ENCODE data around the gene PRIM1.
"Not testable (repeated sequence)": the region's sequence is repeated elsewhere in the genome, so short reads cannot be mapped to it uniquely, and the experiment has no call there.

PRIM1 gene

DNA sequence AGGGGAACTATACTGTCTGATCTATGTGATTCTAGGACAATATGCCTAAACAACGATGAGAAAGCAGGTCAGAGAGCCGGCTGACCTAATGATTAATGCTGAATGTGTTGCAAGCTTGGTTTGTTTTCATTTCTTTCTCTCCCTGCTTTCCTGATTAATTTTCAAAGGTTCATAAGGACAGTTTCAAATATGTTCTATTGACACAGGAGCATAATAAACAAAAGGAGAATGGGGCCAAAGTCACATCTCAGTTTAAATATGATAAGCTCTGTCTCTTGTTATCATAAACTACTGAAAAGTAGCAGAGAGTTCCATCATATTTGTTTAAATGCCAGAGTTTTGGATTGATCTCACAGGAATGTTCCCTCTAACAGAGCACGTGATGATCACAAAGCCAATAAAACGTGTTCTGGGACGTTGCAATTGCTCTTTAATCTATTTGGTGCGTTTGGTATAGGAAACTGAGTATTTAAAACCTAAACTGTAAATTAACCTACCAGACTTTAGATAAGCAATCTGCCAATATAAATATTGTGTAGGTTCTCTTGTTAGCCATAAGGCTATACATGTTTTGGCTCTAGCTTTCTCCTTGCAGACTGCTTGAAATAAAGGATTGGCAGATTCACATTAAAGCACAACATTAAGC is 7.3 kb upstream of the PRIM1 start:
- no peak for DNase-seq

DNA sequence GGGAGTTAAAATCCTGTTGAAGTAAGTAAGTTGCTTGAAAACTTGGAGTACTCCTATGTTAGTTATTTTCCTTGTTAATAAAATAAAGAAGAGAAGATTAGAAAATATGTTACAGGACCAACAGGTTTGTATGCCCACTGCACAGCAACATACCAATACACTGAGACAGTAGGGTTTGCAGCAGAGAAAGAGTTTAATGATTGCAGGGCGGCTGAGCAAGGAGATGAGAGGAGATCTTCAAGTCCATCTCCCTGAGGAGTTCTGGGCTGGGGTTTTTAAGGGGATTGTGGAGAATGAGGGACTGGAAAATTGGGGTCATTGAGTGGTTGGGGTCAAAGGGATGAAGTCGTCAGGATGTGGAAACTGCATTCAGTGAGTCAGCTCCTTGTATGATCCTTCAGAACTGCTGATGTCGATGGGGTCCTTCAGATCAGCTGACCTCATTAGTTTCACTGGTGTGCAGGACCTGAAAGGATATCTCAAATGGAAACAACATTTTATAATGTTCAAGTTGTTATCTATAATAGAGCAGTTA is 6.7 kb upstream of the PRIM1 start:
- no peak for DNase-seq

DNA sequence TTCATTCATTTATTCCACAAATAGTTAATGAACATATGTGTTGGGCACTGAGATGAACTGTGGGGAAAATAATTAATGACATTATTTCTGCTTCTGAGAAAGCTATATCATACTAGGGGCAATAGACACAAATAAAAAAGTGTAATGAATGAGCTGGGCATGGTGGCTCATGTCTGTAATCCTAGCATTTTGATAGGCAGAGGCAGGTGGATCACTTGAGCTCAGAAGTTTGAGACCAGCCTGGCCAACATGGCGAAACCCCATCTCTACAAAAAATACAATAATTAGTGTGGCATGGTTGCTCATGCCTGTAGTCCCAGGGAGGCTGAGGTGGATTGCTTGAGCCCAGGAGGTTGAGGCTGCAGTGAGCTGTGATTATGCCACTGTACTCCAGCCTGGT is 5.8 kb upstream of the PRIM1 start:
- not testable (repeated sequence) for DNase-seq

DNA sequence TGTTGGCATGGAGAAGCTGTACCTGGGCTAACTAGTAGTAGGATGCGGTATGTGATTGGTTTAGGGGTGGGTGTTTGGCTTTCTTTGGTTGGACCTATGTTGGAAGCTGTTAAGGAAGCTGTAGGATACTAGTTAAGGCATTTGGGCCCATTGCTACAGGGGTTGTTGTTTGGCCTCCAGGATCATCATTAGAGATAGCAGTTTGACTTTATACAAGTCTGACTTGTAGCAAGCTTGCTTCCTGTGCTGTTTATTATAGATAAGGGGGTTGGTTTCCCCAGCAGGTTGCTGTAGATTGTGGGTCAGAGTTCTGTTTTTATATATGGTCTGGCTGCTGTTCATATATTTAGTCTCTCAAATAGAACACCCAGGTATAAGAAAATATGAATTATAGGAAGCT is 1.4 kb upstream of the PRIM1 start:
- DNase-seq: no peak

DNA sequence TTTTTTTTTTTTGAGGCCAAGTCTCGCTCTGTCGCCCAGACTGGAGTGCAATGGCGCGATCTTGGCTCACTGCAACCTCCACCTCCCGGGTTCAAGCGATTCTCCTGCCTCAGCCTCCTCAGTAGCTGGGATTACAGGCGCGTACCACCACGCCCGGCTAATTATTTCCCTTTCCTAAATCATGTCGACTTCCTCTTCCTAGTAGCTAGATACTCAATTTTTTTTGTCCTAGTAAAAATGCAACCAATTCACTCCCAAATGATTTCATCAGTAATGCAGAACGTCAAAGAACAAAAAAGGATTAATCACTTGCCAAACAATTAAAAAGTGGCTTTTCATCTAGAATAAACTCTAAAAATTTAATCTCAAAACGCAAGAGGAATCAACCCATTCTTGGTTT is 1.5 kb downstream of the PRIM1 start:
- DNase-seq: not testable (repeated sequence)

DNA sequence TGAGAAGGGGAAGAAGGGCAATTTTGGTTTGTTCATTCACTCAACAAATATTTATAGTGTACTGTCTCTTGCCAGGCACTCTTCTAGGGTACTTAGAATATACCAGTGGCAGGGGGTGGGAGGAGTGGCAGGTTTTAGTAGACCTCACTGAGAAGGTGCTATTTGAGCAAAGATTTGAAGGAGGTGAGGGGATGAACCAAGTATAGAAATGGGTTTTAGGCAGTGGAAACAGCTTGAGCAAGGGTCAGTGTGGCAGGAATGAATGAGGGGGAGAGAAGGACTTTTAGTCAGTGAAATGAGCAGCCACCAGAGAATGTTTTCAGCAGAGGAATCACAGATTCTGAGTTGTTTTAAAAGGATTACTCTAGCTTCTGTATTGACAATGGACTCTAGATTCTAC is 2.3 kb downstream of the PRIM1 start:
- DNase-seq: no peak

DNA sequence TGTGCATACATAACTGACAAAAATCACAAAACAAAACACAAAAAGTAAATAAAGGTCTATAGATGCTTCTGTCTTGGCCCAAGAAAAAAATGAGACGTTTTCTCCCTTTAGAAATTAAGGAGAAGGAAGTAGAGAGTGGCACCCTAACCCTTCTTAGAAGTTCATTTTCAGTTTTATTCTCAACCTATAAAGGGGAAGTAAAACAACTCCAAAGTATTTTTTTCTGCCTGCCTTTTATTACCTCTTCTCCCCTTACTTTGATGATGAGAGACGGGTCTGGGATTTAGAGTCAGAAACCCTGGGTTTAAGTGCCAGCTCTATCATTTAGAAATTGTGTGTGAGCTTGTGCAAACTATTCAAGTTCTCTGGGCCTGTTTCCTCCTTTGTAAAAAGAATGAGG is 2.8 kb downstream of the PRIM1 start:
- no peak for DNase-seq

DNA sequence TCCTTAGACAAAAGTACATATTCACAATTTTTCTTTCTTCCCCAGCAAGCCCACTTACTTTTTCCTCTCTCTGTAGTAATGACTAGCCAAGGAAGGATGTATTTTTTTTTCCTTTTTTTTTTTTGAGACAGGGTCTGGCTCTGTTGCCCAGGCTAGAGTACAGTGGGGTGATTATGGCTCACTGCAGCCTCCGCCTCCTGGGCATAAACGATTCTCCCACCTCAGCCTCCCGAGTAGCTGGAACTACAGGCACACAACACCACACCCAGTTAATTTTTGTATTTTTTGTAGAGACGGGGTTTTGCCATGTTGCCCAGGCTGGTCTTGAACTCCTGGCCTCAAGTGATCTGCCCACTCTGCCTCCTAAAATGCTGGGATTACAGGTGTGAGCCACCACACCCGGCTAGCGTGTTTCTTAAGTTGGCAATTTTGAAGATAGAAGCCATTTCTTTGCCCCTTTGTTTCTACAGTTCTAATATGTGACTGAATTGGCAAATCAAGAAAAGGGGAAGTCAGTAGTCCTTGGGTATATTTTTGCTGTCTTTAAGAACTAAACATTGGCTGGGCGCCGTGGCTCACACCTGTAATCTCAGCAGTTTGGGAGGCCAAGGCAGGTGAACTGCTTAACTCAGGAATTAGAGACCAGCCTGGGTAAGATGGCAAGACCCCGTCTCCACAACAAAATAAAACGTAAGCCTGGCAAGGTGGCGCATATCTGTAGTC is 23.8 kb downstream of the PRIM1 start:
- no peak for DNase-seq

DNA sequence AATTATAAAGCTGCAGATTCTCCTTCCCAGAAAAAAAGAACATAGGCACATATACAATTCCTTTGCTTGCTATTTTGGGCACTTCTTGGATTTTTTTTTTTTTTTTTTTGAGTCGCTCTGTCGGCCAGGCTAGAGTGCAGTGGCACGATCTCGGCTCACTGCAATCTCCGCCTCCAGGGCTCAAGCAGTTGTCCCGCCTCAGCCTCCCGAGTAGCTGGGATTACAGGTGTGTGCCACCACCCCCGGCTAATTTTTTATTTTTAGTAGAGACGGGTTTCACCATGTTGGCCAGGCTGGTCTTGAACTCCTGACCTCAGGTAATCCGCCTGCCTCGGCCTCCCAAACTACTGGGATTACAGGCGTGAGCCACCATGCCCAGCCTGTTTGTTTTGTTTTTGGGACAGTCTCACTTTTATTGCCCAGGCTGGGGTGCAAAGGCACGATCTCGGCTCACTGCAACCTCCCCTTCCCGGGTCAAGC is 25.9 kb downstream of the PRIM1 start:
- DNase-seq: not testable (repeated sequence)

DNA sequence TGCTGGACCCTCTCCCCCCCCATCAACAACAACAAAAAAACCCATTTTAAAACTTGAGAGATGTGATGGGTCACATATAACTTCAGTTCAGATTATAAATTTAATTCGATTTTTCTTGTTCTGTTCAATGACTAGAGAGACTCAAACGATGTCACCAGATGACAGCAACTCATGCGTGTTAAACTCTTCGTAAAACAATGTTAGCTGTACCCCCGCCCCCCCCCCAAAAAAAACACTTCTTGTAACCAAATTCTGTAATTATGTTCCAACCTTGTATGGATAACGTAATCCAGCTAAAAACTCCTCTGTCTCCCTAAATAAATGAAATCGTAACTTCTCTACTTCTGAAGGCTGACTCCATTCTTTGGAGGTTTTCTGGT is 26.4 kb downstream of the PRIM1 start:
- DNase-seq: no peak

DNA sequence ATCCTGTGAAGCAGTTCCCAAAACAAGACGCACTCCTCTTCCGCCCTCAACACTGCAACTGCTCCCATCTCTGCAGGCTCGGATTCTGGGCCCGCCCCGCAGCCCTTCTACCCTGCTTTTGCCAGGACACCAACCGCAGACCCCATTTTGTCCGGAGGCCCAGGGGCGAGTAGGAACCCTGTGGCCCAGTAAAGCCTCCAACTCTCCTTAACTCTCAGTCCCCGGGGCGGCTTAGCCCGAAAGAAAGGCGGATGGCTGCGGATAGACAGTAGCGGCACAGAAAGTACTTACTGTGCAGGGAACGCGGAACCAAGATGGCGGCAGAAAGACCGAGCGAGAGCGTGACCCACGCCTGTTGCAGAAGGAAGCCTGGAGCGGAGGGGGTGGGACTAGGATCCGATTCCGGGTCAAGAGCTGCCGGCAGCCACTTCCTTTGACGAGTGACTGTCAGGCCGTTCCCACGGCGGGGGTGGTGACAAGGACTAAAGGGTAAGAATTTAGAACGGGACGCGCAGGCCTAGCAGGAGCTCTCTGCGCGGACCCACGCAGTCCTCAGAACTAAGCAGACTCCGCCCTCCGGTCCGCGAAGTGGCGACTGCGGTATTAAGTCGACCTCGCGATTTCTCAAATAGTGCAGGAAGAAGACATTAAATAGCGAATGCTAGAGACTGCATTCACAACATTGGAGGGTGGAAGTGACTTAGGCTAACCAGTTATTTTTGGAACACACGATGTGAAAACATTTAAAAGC is 27.0 kb downstream of the PRIM1 start, which contains the start of gene NACA:
Gene NACA, minus strand, starts transcription at position 328 of the 751 bp plus-strand sequence. CDS start 778 bp downstream, outside the sequence.
- peak; percentile 99 for DNase-seq

DNA sequence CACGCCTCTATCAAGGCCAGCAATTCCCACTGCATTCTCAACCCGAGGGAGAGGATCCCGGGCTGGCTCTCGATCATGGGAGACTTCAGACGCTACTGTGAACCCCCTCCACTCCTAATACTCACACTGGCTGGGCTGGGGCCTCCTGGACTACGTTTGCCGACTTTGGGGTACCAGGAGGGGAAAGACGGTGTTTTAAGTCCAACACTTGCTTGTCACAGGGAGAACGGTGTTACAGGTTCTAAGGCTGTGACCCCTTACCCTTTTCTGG is 27.5 kb downstream of the PRIM1 start:
- no peak for DNase-seq

DNA sequence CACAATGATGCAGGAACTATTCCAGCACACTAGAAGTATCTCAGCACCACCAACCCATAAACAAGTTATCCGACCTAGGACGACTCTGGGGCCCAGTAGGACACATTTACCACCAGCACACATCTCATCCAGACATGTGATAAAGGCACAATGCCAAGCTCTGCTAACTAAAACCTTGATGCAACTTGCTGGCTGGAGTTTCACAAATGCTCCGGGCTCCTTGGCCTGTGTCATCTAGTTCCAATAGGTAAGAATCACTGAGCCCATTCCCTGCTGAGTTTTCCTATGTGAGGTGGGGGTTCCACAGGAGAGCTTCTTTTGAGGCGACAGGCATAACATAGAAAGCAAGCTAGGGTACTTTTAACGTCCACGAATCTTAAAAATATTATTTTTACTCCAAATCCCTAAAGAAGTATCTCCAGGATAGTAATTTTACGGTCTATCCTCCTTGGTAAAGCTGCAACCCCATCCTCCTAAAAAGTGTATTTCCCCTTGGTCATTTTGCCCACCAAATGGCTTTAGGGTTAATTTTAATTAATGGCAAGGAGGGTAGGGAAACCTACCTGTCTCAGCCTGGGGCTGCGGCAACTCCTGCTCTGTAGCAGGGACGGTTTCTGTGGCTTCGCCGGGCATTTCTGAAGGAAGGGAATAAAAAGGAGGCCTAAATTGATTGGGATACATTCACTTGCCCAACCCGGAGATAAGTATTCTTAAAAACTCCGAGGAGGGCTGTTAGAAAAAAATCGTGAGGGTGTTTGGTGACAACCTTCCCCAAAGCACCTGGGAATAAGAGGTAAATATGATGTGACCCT is 28.0 kb downstream of the PRIM1 start:
- no peak for DNase-seq

DNA sequence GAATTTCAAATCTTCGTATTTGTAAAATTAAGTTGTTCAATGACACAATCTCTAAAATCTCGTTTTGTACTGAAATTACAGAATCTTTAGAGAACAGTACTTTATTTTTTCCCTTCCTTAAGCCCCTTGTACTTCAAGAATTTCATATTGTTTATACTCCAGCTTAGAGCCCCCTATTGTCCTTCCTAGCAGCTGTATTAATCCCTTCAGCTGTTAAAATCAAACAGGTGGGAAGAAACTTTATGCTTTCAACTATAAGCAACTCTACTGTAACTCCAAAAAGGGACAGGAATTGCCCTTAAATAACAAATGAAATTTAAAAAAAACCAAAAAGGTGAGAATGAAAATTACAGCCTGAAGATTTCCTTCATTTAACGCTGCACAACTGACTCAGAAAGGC is 28.8 kb downstream of the PRIM1 start:
- DNase-seq: no peak

DNA sequence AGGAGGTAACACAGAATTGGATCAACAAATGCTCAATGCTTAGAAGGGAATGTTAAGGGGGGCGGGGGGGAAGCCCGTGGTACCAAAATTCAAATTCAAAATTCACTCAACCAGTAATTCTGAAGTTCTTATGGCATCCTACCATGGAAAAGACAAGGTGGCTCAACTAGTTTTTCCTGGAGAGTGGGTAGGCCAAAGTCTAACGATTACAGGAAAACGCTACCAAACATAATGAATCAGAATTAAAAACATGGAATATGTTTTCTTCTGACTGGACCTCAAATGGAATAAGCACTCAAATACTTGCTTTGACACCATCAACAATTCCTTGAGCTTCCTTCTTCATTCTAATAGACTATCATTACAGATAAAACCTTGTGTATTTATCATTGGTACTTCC is 29.3 kb downstream of the PRIM1 start:
- no peak for DNase-seq

DNA sequence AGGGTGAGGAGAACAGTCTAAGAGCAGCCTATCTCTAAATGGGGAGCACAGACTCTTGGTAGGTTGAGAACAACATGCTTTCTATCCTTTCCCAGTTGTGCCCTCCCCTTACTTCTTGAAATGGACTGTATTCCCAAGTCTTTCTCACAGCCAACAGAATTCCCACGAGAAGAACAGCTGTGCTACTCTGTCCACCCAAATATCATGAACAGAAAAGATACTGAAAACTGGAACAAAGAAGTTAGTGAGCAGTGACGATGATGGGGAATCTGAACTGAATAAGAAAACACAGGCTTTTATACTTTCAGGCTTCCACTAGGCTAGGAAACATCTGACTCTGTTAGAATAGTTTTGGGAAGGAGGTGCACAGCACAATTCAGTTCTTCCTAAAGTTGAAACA is 30.4 kb downstream of the PRIM1 start:
- DNase-seq: no peak

DNA sequence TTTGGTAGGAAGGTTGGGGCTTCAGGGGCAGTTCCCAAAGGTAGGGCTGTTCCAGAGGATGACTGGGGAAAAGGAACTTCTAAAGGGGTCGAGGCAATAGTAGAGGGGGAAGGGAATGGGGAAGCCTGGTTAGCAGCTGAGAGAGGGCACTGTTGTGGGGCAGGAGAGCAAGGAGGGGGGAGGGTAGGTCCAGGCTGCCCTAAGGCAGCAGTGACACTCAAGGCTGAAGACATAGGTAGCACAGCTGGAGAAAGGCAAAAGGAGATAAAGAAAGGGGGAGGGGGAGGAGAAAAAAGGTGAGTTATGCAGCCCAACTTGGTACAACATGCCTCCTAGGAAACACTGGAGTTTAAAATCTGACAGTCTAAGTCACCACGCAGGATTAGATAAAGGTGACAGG is 30.9 kb downstream of the PRIM1 start:
- no peak for DNase-seq

DNA sequence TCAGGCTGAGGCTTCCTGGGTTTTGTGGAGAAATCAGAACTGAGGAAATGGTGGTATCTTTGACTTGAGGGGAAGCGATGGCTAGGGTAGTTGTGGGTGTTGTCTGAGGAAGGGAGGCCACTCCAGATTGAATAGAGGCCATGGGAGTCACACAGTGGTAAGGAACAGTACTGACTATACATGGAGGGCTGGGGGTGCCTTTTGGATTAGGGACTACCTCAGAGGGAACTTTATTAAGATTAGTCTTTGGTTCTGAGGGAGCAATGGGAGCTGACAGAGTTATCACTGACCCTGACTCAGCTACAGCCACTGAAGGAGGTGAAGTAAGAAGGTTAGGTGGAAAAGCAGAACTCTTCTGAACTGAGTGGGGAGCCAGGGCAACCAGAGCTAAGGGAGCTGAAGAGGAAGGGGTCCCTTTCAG is 31.4 kb downstream of the PRIM1 start:
- DNase-seq: no peak

DNA sequence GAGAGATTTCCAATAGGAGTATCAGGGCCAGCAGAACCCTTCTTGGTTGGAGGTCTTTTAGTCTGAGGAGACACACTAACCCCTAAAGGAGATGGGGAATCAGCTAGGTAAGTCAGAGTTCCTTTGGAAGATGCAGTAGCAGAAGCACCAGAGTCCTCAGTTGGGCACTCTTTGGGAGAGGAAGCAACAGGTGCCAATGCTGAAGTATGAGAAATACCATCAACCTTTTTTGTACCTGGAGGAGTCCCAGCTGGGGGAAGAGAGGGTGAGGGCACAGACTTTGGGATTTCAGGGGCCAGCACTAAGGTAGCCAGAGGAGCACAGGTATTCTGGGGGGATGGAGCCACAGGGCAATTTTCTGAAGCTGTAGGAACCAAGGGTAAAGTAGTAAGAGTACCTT is 33.1 kb downstream of the PRIM1 start:
- no peak for DNase-seq

DNA sequence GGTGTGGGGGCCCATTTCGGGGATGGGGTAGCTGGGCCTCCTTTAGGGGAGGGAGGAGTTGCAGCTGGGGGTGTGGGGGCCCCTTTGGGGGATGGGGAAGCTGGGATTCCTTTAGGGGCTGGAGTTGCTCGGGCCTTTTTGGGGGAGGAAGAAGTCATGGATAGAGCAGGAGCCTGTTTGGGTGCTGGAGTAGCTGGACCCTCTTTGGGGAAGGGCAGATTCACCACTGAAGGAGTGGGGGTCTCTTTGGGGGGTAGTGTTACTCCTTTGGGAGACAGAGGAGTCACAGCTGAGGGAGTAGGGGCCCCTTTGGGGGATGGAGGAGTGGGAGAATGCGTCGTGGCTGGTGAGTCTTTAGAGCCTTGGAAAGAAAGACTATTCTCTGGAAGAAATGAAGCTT is 33.5 kb downstream of the PRIM1 start:
- DNase-seq: no peak

DNA sequence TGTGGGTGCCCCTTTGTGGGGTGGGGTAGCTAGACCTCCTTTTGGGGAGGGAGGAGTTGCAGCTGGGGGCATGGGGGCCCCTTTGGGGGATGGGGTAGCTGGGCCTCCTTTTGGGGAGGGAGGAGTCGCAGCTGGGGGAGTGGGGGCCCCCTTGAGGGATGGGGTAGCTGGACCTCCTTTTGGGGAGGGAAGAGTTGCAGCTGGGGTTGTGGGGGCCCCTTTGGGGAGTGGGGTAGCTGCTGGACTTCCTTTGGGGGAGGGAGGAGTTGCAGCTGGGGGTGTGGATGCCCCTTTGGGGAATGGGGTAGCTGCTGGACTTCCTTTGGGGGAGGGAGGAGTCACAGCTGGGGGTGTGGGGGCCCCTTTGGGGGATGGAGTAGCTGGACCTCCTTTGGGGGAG is 34.0 kb downstream of the PRIM1 start:
- DNase-seq: no peak

DNA sequence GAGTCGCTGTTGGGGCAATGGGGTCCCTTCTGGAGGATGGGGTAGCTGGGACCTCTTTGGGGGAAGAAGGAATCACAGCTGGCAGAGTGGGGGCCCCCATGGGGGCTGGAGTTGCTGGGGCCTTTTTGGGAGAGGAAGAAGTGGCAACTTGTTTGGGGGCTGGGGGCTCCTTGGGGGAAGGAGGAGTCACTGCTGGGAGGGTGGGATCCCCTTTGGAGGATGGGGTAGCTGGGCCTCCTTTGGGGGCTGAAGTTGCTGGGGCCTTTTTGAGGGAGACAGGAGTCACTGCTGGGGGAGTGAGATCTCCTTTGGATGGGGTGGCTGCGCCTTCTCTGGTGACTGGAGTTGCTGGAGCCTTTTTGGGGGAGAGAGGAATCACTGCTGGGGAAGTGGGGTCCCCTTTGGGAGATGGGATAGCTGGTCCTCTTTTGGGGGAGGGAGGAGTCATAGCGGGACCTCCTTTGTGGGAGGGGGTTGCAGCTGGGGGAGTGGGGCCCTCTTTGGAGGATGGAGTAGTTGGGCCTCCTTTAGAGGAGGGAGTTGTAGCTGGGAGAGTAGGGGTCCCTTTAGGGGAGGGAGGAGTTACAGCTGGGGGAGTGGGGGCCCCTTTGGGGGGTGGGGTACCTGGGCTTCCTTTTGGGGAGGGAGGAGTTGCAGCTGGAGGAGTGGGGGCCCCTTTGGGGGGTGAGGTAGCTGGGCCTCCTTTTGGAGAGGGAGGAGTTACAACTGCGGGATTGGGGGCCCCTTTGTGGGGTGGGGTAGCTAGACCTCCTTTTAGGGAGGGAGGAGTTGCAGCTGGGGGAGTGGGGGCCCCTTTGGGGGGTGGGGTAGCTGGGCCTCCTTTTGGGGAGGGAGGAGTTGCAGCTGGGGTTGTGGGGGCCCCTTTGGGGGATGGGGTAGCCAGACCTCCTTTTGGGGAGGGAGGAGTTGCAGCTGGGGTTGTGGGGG is 34.9 kb downstream of the PRIM1 start:
- DNase-seq: no peak

Data from activated naive CD4-positive, alpha-beta T cell treated with anti-CD3 and anti-CD28 coated beads, Interleukin-2, amount 50 U/mL, for 16 hours (primary cell).